Suprapubic skin (tissue), 4 donors: ENCODE measurements around the gene SETD3.

ENCODE experiments used
- POLR2A ChIP-seq, 2 donors: fragments of 450-650 bp; IDR thresholded peaks; one replicate each; pipeline ENCODE4 v1.6.1; 2017; ENCODE audit warnings: antibody characterized with exemption in 2 of 2, mild to moderate bottlenecking in 2 of 2, moderate library complexity in 2 of 2
- POLR2AphosphoS5 ChIP-seq, 3 donors: sonication (generic); formaldehyde crosslinking; IDR thresholded peaks; one replicate each; pipeline ENCODE4 v1.6.1; 2017; ENCODE audit warnings: antibody characterized with exemption in 3 of 3
- TF ChIP-seq, protein P1 (sequence below), 2 donors: fragments of 200-600 bp in 1 of 2; fragments of 450-650 bp in 1 of 2; sonication (generic) in 1 of 2; IDR thresholded peaks; one replicate each; pipeline ENCODE4 v1.5.1; 2016 to 2019; ENCODE audit warnings: antibody characterized with exemption in 2 of 2, mild to moderate bottlenecking in 1 of 2, moderate library complexity in 1 of 2

DNA sequence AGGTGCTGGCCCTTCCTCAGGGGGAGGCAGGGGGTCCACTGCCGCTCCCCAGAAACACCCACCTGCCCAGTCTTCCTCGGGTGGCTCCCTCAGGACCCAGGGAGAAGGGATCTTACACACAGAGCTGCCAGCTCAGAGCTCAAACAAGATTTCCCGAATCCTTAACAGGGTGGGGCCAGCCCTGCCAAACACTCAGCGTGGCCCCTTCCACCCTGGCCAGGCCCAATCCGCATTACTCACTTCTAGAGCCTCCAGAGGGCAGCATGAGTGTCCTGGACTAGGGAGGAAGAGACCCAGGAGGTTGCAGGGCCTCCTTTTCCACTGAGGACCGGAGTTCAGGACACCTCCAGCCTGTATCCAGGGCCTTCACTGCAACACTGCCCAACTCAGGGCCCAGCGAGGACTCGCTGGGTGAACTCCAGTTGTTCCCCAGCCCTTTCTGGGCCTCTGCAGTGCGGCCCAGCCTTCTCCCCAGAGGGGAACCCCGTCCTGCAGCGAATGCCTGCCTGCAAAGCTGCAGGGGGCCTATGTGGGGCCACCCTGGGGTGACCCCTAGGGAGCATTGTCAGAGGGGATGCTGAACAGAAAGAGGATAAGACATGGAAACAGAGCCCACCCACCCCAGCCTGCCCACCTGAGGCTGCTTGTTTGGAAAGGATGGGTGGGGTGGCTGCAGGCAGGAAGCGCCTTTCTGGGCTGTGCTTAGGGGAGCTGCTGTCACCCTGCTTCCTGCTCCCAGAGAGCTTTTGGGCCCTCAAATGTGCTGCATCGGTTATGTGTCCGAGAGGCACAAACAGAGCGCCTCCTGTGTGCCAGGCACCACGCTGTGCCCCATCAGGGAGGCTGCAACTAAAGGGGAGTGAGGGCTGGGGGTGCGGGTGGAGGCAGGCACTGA is 44.4 kb upstream of the SETD3 start:
- TF ChIP-seq POLR2AphosphoS5 (IDR thresholded peaks at IDR 0.05) (no peak), POLR2A (IDR thresholded peaks at IDR 0.05) (no peak)
- TF ChIP-seq, protein P1, sequence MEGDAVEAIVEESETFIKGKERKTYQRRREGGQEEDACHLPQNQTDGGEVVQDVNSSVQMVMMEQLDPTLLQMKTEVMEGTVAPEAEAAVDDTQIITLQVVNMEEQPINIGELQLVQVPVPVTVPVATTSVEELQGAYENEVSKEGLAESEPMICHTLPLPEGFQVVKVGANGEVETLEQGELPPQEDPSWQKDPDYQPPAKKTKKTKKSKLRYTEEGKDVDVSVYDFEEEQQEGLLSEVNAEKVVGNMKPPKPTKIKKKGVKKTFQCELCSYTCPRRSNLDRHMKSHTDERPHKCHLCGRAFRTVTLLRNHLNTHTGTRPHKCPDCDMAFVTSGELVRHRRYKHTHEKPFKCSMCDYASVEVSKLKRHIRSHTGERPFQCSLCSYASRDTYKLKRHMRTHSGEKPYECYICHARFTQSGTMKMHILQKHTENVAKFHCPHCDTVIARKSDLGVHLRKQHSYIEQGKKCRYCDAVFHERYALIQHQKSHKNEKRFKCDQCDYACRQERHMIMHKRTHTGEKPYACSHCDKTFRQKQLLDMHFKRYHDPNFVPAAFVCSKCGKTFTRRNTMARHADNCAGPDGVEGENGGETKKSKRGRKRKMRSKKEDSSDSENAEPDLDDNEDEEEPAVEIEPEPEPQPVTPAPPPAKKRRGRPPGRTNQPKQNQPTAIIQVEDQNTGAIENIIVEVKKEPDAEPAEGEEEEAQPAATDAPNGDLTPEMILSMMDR (IDR thresholded peaks at IDR 0.05) = no peak
